Measurements from ENCODE around the gene MIA2.
"Not testable (repeated sequence)": the region's sequence is repeated elsewhere in the genome, so short reads cannot be mapped to it uniquely, and the experiment has no call there.

DNA sequence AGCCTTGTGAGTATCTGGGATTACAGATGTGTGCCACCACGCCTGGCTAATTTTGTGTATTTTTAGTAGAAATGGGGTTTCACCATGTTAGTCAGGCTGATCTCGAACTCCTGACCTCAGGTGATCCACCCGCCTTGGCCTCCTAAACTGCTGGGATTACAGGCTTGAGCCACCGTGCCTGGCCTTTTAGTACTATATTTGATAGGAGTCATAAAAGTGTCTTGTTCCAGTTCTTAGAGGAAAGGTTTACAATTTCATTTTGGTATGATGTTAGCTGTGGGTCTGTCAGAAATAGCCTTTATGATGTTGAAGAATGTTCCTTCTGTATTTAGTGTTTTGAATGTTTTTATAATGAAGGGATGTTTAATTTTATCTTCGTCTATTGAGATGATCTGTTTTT, 127.8 kb downstream of the MIA2 start:
- TF ChIP-seq RAD21 (IDR thresholded peaks at IDR 0.05; ENCODE audit: low read length); POLR2AphosphoS5 (IDR thresholded peaks at IDR 0.05; ENCODE audit: low read depth, low read length): not testable (repeated sequence)
- TF ChIP-seq, protein P1, sequence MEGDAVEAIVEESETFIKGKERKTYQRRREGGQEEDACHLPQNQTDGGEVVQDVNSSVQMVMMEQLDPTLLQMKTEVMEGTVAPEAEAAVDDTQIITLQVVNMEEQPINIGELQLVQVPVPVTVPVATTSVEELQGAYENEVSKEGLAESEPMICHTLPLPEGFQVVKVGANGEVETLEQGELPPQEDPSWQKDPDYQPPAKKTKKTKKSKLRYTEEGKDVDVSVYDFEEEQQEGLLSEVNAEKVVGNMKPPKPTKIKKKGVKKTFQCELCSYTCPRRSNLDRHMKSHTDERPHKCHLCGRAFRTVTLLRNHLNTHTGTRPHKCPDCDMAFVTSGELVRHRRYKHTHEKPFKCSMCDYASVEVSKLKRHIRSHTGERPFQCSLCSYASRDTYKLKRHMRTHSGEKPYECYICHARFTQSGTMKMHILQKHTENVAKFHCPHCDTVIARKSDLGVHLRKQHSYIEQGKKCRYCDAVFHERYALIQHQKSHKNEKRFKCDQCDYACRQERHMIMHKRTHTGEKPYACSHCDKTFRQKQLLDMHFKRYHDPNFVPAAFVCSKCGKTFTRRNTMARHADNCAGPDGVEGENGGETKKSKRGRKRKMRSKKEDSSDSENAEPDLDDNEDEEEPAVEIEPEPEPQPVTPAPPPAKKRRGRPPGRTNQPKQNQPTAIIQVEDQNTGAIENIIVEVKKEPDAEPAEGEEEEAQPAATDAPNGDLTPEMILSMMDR (IDR thresholded peaks at IDR 0.05), result not testable (repeated sequence)
